ENCODE measurements around the gene SPATA22. TPM values are rescaled to one million over a fixed set of nuclear protein-coding genes. Genes with fewer than 3 reads are reported as not detected.
"Not testable (repeated sequence)": the region's sequence is repeated elsewhere in the genome, so short reads cannot be mapped to it uniquely, and the experiment has no call there.

SPATA22 gene, protein sequence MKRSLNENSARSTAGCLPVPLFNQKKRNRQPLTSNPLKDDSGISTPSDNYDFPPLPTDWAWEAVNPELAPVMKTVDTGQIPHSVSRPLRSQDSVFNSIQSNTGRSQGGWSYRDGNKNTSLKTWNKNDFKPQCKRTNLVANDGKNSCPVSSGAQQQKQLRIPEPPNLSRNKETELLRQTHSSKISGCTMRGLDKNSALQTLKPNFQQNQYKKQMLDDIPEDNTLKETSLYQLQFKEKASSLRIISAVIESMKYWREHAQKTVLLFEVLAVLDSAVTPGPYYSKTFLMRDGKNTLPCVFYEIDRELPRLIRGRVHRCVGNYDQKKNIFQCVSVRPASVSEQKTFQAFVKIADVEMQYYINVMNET
- not detected for total RNA-seq
- long read RNA-seq, result 0 reads

GRCh38 chr17:3471599-3471998 lies at the start of gene SPATA22:
SPATA22 (minus strand) TSS chr17:3471819; CDS start chr17:3469325, 2,494 bp downstream.
- WGBS (ENCODE audit: insufficient coverage, low coverage, low lambda C conversion rate, missing lambda C conversion rate), result 100% methylated on average over 1 of the region's 38 CpGs
- Histone ChIP-seq H3K27me3 (no peaks in the 10 kb centered on the region), H3K4me3 (no peak within 1 kb of the TSS), H3K27ac (no peak within 1 kb of the TSS), H3K4me1 (peaks cover 0 to 16% (median 5%) of the 10 kb centered on the region in 4 donors), H3K36me3 (no peaks in the 10 kb centered on the region), H3K9me3 (no peaks in the 10 kb centered on the region)
- ATAC-seq, result no peak
- TF ChIP-seq CTCF (IDR thresholded peaks at IDR 0.05) (no peak), POLR2A (IDR thresholded peaks at IDR 0.05) (no peak)
- DNase-seq, result peak in 1 of 3 donors; percentile 46
- intact Hi-C loops (cut with DNase I), result no loop called here

DNA sequence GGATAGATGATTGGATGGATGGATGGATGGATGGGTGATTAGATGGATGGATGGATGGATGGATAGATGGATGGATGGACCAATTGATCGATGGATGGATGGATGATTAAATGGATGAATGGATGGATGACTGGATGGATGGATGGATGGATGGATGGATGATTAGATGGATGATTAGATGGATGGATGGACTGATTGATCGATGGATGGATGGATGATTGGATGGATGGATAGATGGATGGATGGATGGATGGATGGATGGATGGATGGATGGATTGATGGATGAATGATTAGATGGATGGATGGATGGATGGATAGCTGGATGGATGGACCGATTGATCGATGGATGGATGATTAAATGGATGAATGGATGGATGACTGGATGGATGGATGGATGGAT lies 47.9 kb upstream of the SPATA22 start:
- H3K4me1 ChIP-seq; H3K9me3 ChIP-seq; H3K36me3 ChIP-seq; H3K27me3 ChIP-seq; ATAC-seq; intact Hi-C loops (cut with DNase I); DNase-seq; H3K27ac ChIP-seq; H3K4me3 ChIP-seq: not testable (repeated sequence)
- 68% methylated on average over 2 of the region's 4 CpGs for WGBS (ENCODE audit: insufficient coverage, low coverage, low lambda C conversion rate, missing lambda C conversion rate)

DNA sequence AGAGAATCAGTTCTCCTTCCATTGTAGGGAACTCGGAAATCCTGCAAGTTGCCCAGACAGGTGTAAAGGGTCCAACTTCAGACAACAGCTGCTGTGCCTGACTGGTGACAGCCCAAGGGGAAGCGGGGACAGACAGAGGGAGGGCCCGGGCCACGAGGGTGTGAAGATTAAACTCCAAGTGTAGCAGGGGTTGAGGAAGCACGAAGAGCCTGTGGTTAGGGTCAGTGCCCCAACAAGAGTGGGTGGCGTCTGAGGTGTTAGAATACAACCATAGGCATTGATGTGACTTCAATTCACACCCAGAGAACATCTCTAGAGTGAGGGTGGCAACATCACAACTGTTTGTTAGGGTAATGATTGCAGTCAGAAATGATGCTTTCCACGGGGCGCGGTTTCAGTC lies 43.3 kb upstream of the SPATA22 start:
- H3K36me3 ChIP-seq, result no peaks in the 10 kb centered on the region
- TF ChIP-seq POLR2A (IDR thresholded peaks at IDR 0.05), result no peak
- no peak for TF ChIP-seq CTCF (IDR thresholded peaks at IDR 0.05)
- intact Hi-C loops (cut with DNase I), result no loop called here
- ATAC-seq (no peak), DNase-seq (no peak)
- H3K9me3 ChIP-seq, result no peaks in the 10 kb centered on the region
- peaks cover 0 to 12% (median 5%) of the 10 kb centered on the region in 4 donors for H3K4me1 ChIP-seq
- no peak overlapping the region for H3K4me3 ChIP-seq
- H3K27ac ChIP-seq, result no peak overlapping the region
- 74% methylated on average over 7 of the region's 9 CpGs for WGBS (ENCODE audit: insufficient coverage, low coverage, low lambda C conversion rate, missing lambda C conversion rate)
- H3K27me3 ChIP-seq, result no peaks in the 10 kb centered on the region

DNA sequence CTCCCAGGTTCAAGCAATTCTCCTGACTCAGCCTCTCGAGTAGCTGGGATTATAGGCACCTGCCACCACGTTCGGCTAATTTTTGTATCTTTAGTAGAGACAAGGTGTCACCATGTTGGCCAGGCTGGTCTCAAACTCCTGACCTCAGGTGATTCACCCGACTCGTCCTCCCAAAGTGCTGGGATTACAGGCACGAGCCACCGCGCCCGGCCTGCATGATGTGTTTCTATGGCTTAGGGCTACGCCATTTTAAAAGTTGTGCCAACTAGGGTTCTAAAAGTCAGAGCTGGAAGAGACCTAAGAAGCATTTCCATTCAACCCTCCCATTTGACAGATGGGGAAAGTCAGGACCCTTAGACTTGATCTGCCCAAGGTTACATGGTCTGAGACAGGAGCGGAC lies 42.5 kb upstream of the SPATA22 start:
- 87% methylated on average over 10 of the region's 11 CpGs for WGBS (ENCODE audit: insufficient coverage, low coverage, low lambda C conversion rate, missing lambda C conversion rate)
- intact Hi-C loops (cut with DNase I); H3K27me3 ChIP-seq: not testable (repeated sequence)

DNA sequence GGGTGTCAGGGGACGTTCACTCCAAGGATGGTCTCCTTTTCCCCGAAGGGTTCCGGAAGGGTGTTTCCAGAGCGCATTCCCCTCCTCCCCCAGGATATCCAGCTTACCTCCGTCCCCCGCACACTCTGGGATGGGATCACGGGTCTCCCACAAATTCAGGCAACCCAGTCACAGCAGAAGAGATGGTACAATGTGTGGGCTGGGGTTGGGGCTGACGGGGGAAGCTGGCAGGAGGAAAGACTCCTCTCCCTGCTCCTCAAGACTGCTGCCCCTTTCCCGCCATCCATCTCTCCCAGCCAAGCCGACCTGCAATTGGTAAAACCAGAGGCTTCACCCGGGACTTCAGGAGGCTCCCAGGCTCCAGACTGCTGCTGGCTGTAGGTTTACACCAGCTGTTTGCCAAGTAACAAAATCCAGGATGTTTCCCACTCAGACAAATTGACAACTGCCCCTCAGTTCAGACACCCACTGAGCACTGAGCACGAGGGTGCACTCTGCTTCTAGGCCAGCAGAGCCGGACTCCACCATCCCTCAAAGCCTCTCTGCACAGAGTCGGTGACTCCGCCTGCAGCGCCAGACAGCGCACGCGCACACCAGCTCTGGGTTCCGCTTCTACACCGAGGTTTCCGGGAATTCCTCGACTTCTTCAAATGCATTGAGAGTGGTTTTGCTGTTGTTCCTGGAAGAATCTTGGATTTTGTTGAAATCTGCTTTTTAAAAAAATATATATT lies 41.9 kb upstream of the SPATA22 start:
- Histone ChIP-seq H3K9me3 (no peaks in the 10 kb centered on the region), H3K4me1 (peaks cover 0 to 12% (median 5%) of the 10 kb centered on the region in 4 donors), H3K27me3 (no peaks in the 10 kb centered on the region), H3K27ac (peak overlapping the region in 2 of 3 donors; percentile 36 to 37), H3K4me3 (no peak overlapping the region), H3K36me3 (no peaks in the 10 kb centered on the region)
- 90% methylated on average over 12 of the region's 23 CpGs for WGBS (ENCODE audit: insufficient coverage, low coverage, low lambda C conversion rate, missing lambda C conversion rate)
- ATAC-seq, result peak in 2 of 4 donors; percentile 12 to 16
- TF ChIP-seq CTCF (IDR thresholded peaks at IDR 0.05) (no peak), POLR2A (IDR thresholded peaks at IDR 0.05) (no peak)
- no peak for DNase-seq
- intact Hi-C loops (cut with DNase I), result no loop called here

More for the DNA sequence above, 42.5 kb upstream of the SPATA22 start:
- not testable (repeated sequence) for H3K4me3 ChIP-seq, ATAC-seq, H3K36me3 ChIP-seq, H3K27ac ChIP-seq, H3K9me3 ChIP-seq, DNase-seq
- peaks cover 0 to 12% (median 5%) of the 10 kb centered on the region in 4 donors for H3K4me1 ChIP-seq

Data from right lobe of liver (tissue), 6 donors.